HG03039 (cell line): Measurements from ENCODE around the gene PHOX2A.

ENCODE experiments used
- ATAC-seq: cut with Tn5 transposase; IDR thresholded peaks from one replicate; pipeline ENCODE4 v1.9.1; 2021; ENCODE audit warnings: mild to moderate bottlenecking, moderate library complexity; ENCODE audit not compliant: unreplicated experiment

Gene PHOX2A

DNA sequence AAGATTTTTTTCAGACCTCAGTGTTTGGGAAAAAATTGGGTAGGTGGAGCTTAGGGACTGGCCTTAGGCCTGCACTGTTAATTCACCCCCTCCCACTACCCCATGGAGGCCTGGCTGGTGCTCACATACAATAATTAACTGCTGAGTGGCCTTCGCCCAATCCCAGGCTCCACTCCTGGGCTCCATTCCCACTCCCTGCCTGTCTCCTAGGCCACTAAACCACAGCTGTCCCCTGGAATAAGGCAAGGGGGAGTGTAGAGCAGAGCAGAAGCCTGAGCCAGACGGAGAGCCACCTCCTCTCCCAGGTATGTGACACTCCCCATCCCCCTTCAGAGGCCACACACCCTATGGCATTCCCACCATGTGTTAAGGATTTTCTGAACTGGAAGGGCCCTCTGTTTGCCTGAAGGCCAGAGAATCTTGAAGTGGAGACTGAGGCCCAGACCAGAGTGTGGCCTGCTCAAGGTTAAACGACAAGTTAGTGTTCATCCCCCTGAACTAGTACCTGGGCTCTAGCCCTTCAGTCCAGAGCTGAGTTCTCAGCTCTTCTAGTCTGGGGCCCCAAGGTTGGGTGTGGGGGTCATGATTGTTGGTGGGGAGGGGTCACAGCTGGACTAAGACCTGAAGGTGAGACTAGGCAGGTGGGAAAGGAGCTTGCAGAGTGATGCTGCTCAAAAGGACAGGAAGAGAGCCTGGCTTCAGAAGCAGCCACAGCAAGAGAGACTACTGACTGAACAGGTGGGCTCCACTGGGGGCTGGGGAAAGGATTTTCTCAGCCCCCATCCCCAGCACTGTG, 54.3 kb downstream of the PHOX2A start:
- ATAC-seq, result no peak
